ENCODE data around the gene PARVB.

The PARVB gene

DNA sequence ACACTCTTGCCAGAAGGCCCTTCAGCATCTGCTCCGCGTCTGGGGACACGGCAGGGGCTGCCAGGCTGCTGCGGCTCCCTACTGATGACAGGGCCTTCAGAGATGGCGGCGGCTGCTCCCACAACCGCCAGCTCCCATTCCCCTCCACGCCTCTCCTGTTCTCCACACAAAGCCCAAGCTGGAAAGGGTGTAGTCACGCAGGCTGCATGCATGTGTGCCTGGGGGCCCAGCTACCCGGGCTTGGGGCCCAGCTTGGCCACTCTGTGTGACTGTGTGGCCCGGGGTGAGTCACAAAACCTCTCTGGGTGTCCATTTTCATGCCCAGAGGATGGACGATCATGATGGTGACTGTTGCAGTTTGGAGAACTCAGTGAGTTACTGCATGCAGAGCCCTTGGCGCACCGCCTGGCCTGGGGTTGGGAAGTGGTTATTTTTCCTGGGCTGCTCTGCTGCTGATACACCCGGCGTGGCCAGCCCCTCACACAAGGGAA is 31.7 kb upstream of the PARVB start:
- H3K4me3 ChIP-seq (ENCODE audit: control insufficient read depth, low read depth, low read length): no peak overlapping the region
- DNase-seq (ENCODE audit: low read depth): peak; percentile 4
- TF ChIP-seq, protein P1, sequence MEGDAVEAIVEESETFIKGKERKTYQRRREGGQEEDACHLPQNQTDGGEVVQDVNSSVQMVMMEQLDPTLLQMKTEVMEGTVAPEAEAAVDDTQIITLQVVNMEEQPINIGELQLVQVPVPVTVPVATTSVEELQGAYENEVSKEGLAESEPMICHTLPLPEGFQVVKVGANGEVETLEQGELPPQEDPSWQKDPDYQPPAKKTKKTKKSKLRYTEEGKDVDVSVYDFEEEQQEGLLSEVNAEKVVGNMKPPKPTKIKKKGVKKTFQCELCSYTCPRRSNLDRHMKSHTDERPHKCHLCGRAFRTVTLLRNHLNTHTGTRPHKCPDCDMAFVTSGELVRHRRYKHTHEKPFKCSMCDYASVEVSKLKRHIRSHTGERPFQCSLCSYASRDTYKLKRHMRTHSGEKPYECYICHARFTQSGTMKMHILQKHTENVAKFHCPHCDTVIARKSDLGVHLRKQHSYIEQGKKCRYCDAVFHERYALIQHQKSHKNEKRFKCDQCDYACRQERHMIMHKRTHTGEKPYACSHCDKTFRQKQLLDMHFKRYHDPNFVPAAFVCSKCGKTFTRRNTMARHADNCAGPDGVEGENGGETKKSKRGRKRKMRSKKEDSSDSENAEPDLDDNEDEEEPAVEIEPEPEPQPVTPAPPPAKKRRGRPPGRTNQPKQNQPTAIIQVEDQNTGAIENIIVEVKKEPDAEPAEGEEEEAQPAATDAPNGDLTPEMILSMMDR (IDR thresholded peaks at IDR 0.05; ENCODE audit: control insufficient read depth, insufficient read depth, low read depth, low read length, missing control alignments): no peak

DNA sequence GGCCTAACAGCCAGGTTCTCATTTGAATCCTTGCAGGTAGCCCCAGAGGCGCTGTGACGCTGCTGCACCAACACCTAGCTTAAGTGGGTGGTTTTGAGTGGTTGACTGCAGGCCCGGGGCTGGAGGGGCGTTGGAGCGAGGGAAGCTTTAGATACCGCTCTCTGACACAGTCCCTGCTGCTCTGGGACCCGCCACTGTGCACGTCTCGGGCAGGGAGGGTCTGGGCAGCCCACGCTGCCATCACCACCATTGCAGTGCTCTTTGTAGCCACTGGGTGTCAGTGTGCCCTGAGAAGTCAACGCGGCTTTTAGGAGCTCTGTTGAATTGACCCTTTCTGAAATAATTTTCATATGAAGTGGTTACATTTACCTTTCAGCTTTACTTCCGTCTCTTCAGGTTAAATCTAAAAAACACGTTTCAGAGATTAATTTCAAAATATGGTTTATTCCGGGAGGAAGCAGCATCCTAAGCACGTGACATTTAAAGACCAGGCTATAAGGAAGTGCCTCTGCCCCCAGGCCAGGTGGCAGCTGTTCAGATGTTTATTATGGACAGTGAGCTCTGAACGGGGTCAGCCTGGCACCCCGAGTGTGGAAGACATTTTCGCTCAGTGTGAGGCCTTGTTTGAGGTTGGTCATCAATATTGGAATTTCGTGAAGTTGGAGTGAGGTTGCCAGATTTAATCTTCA is 30.9 kb upstream of the PARVB start:
- H3K4me3 ChIP-seq (ENCODE audit: control insufficient read depth, low read depth, low read length): no peak overlapping the region
- DNase-seq (ENCODE audit: low read depth): no peak
- TF ChIP-seq, protein P1 (IDR thresholded peaks at IDR 0.05; ENCODE audit: control insufficient read depth, insufficient read depth, low read depth, low read length, missing control alignments): peak; percentile 97

DNA sequence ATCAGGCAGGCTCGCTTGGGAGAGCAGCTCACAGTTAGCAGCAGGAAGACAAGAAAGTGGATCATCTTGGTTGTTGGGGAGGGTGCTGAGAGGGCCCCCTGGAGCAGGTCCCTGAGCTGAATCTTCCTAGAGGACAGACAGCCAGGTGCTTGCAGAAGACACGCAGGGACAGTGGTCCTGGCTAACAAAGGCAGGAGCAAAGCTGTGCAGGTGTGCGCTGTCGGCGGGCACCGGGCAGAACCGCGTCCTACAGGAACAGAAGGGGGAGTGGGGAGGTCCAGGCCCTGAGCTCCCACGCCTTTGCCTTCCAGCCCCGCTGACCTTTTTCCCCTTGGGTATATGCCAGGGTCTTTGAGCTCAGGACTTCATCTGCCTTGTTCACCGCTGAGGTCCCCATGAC is 30.1 kb upstream of the PARVB start:
- TF ChIP-seq, protein P1 (IDR thresholded peaks at IDR 0.05; ENCODE audit: control insufficient read depth, insufficient read depth, low read depth, low read length, missing control alignments): no peak
- DNase-seq (ENCODE audit: low read depth): no peak
- no peak overlapping the region for H3K4me3 ChIP-seq (ENCODE audit: control insufficient read depth, low read depth, low read length)

DNA sequence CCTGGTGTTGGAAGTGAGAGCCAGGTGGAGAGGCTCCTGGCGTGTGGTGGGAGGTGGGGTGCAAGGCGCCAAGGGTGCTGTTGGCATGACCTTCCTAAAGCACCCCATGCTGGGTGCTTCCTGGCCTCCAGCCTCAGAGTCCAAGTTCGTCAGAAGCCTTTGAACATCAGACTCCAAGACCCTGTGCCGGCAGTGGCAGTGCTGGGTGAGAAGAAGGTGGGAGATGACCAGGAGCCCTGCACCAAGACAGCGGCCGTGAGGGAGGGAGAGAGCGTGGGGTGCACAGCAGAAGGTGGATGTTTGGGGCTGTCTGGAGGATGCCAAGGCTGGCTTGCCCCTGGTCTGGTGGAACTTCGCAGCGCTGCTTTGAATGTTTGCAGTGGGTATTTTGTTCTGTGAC is 29.7 kb upstream of the PARVB start:
- H3K4me3 ChIP-seq (ENCODE audit: control insufficient read depth, low read depth, low read length): no peak overlapping the region
- DNase-seq (ENCODE audit: low read depth): no peak
- TF ChIP-seq, protein P1 (IDR thresholded peaks at IDR 0.05; ENCODE audit: control insufficient read depth, insufficient read depth, low read depth, low read length, missing control alignments): no peak

DNA sequence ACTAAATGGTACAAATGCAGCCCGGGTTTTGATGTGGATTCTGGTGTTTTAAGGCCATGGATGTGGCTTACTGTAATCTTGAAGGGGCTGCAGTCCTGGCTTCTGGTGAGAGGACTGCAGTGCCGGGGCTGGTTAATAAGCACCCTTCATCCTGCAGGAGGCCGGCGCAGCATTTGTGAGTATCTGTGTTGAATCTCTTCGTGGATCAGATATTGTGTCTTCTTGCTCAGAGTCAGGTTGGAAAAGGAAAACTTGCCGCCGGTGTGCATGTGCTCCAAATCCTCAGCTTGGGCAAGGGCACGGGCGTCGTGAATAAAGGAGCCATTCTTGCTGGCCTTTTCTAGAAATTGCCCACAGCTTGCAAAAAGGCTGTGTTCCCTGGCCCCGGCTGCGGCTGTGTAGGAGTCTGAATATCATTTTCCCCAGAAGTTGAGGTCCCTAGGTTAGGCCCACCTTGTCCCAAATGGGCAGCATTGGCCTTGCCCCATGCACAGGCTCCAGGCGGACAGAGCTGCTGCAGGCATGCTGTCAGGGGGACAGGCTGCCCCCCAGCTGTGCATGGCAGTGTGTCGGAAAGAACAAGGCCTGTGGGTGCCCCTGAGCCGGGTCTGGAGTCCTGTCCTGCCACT is 28.9 kb upstream of the PARVB start:
- TF ChIP-seq, protein P1 (IDR thresholded peaks at IDR 0.05; ENCODE audit: control insufficient read depth, insufficient read depth, low read depth, low read length, missing control alignments): no peak
- no peak for DNase-seq (ENCODE audit: low read depth)
- no peak overlapping the region for H3K4me3 ChIP-seq (ENCODE audit: control insufficient read depth, low read depth, low read length)

DNA sequence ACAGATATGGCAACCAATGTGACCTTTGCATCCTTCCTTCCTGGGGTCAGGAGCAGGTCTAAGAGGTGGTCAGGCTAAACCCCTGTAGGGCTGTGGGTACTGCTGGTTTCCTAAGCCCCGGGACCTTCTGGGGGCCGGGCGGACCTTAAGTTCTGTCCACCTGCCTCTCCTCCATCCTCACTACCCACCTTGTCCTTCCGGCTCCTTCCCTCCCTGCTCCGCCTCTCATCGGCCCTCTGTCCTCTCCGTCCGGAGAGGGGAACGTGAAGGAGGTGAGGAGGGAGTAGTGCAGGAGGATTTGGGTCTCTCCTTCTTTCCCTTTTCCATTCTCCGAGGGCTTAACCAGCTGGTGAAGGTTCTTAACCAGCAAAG is 28.3 kb upstream of the PARVB start:
- no peak for DNase-seq (ENCODE audit: low read depth)
- H3K4me3 ChIP-seq (ENCODE audit: control insufficient read depth, low read depth, low read length): no peak overlapping the region
- TF ChIP-seq, protein P1 (IDR thresholded peaks at IDR 0.05; ENCODE audit: control insufficient read depth, insufficient read depth, low read depth, low read length, missing control alignments): no peak
